GM19468 (cell line): ENCODE data around the gene KRT33A.
"Not testable (repeated sequence)": the region's sequence is repeated elsewhere in the genome, so short reads cannot be mapped to it uniquely, and the experiment has no call there.

ENCODE experiments used
- ATAC-seq: cut with Tn5 transposase; IDR thresholded peaks from one replicate; pipeline ENCODE4 v1.9.1; 2021; ENCODE audit warnings: mild to moderate bottlenecking, moderate library complexity, moderate number of reproducible peaks; ENCODE audit not compliant: unreplicated experiment; ENCODE audit errors: extremely low read depth

KRT33A gene

DNA sequence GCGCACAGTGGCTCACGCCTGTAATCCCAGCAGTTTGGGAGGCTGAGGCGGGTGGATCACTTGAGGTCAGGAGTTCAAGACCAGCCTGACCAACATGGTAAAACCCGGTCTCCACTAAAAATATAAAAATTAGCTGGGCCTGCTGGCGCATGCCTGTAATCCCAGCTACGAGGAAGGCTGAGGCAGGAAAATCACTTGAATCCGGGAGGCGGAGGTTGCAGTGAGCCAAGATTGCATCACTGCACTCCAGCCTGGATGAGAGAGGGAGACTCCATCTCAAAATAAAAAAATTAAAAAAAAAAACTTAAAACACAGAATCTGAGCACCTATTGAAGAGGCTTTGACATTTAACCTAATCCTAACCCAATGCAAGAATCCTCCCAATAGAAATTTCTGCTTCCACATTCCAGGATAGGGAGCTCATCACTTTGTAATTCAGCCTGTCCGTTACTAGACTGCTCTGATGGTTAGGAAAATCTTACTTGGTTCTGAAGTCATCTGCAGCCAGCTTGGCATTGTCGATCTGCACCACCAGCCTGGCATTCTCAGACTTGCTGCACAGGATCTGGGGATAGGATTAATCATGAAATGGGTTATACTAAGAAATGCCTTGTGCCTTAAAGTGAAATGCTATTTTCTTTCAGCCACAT, 16.9 kb upstream of the KRT33A start:
- ATAC-seq: no peak

- no peak for ATAC-seq
Observed at GRCh38 chr17:41366070-41366469, 15.4 kb upstream of the KRT33A start.

DNA sequence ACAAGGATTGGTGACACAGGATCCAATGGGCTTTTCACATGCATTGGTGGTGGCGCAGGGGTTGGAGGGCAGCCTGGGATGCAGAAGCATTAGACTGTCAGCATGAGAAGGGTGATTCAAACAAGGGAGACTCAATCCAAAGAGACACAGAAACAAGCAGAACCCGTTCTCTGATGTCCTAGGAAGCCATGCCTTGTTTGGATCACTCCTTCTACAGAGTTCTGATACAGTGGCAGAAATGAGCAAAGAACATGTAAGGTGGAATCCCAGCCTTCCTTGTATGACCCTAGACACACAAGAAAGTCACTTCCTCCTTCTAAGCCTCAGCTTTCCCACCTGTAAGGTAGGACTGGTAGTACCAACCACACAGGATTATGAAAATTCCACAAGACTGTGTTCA, 13.3 kb upstream of the KRT33A start:
- no peak for ATAC-seq

DNA sequence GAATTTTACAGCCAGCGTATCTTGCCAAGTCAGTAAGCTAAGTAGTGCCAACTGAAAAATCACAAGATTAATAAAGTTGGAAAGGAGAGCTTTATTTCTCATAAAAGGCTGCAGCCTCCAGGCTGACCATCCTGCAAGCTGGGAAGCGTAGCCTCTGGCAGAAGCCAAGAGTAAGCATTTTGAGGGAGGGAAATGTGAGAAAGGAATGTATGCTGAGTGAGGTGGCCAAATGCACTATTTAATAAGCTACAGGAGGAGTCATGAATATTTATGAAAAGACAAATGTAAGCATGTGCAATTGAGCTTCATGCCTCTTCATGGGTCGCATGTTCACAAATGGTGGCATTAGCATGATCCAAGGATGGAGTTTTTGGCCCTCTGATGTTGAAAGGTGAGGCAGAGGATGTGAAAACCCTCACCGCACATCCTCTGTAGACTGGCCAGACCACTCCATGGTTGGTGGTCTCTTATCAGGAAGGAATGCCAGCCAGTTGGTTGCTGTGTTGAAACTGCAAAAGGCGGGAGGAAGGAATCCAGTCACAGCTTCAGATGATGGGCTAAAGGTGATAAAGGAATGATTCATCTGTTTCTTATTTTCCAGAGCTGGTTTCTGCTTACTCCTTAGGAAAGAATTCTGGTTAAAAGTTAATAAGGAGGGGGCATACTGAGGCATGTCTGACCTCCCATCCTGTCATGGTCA, 9.8 kb upstream of the KRT33A start:
- ATAC-seq: no peak

- no peak for ATAC-seq
Observed at GRCh38 chr17:41354536-41354935, 3.9 kb upstream of the KRT33A start.

DNA sequence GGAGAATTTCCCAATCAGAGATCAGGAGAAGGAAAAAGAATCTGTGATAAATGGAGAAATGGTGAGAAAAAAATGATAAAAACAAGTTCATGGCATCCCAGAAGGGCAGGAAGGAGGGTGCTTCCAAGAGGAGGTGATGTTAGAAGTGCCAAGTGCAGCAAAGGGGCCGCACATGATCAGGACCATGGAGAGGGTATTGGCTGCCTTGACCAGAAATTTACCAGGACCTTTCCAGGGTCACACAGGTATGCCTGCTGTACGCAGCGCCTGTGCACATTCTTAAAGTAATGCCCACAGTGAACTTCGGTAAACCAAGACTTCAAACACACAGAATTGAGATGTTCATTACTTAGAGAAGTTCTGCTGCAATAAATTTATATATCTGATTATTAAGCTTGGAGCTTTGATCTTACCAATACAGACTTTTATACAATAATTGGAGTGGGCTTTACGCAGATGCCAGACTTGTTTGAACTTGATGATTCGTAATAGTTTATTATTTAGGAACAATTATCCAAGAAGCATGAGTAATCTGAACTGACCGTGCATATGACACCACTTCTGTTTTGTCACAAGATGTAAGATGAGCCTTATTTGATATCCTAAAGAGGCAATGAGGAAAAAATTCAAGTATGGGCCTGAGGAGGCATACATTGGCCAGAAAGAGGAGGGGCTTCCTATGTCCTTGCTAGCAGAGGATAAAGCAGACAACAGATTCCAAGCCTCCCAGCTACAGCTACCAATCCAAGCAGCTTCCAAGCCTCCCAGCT, 2.2 kb upstream of the KRT33A start:
- no peak for ATAC-seq

DNA sequence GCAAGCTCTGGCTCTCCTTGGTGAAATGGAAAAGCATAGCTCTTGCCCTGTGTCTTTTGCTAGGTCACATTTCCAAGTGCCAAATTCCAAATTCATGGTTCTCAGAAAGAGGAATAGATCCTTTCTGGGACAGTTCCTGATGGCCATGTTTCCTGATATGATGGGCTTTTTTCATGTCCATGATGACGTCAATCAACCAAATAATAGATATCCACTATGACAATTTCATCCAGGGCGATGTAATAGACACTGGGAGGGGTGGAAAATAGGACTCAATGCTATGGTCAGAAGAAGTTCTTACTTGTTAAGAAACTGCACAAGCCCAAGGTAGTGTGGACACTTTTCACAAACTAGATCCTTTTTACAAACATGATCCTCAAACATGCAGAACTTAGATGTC, 549 bp upstream of the KRT33A start:
- ATAC-seq: no peak

DNA sequence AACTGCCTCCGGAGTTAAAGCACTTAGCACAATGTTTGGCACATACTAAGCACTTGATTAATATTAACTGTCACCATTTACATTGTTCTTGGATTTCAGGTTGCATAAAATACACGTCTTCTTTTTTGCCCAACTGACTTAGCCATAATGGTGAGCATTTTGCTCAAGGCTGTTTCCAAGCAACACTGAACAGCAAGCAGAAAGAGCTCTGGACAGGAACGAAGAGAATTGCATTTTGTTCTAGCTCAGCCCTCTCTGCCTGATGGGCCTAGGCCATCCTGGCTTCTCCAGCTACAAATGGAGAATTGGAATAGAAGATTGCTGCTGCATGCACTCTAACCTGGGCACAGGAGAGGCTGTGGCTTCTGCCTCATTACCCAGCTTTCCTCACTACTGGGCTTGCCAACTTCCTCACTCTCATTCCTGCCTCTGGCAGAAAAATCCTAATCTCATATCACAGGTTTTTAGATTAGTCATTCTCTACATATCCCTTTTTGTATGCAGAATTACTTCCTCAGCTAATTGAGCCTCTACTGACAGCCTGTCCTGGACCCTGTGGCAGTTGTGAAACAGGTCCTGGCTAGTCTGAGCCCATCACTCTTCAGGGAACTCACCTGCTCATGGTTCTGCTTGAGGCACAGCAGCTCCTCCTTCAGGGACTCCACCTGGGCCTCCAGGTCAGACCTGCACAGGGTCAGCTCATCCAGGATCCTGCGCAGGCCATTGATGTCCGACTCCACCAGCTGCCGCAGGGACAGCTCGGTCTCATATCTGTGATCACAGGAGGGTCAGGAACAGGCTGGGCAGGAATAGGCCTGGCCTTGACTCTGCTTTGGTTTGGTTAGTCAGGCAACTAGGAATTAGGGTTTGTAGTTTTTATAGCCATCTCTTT, 2.5 kb downstream of the KRT33A start:
- ATAC-seq: no peak

GRCh38 chr17:41346421-41346820, 4.2 kb downstream of the KRT33A start:
- not testable (repeated sequence) for ATAC-seq

GRCh38 chr17:41345992-41346391, 4.6 kb downstream of the KRT33A start:
- no peak for ATAC-seq

DNA sequence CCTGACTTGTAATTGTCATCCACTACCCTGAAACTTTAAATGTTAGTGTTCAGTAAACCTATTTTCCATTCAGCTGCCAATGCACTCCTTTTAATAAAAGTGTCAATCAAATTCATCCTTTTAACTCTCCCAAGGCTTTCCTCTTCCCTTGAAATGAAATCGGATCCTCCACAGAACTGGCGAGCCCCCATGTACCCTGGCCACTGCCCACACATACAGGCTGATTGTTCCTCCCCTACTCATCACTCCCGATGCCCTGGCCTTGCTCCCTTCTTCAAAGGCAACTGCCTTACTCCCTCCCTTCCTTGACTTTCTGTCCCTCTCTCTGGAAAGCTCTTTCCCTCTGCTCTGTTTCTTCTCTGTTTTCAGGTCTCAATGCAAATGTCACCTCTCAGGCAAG, 7.6 kb downstream of the KRT33A start:
- ATAC-seq: no peak

- ATAC-seq: peak; percentile 19
Observed at GRCh38 chr17:41340934-41341861, 9.4 kb downstream of the KRT33A start.

DNA sequence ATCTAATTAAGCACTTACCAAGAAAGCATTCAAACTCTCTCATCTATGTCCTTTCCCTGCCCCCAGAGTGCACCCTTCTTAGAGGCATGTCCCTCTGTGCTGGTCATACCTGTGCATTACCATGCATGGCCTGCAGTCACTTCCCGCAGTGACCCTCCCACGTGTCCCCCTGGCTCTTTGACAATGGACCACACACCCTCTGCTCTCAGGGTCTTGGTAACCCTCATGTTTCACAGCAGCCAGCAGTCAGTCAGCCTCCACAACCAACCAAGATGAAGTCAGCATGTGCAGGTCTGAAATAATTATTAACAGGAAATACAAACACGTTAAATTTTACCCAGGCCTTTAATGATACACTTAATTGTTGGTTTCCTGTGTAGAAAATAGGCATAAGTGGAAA, 10.1 kb downstream of the KRT33A start:
- ATAC-seq: no peak

DNA sequence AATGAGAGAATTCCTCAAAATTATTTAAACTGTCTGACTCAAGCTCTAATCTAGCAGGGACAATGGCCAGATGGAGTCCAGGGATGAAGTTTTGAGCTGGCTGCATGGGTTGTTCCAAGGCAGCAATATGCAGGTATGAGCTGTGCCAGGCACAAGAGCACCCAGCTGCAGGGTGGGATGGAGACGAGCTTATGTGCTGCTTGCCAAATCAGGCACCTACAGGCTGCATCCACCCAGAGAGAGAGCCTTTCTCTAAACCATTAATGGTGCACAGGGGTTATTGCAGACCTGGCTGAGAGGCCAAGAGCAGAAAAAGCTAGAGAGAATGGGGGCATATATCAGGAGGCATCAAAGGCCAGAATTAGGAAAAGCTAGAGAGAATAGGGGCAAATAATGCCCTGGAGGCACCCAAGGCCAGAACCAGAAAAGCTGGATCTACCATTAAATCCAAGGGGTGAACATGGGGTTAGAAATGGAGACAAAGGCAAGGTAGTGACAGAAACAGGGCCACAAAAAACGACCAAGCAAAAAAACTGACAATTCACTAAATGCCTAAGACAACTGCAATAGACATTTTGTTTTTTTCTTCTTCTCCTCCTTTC, 11.0 kb downstream of the KRT33A start:
- no peak for ATAC-seq

DNA sequence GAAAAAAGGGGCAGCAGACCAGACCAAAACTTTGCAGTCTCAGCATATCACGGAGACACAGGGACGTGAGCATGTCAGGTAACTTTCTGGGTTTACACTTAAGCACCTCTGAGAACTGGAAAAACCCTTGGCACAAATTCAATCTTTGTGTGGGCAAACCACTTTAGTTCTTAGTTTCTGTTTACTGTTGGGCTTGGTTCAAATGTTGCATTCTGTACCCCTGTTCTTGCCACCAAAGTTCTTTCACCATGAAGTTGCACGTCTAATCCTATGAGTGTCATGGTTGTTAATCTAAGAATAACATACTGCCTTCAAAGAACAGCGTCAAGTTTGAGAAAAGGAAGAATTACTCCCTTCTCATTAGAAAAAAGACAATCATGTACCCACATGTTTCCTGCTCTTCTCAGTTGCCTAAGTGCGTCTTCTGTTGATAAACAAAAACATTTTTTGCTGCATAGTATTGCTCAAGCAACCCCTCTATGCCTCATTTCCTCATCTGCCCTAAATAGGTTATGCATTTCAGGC, 11.6 kb downstream of the KRT33A start:
- ATAC-seq: no peak

GRCh38 chr17:41335747-41336146, 14.9 kb downstream of the KRT33A start:
- ATAC-seq: no peak

- no peak for ATAC-seq
Observed at GRCh38 chr17:41334385-41335305, 16.0 kb downstream of the KRT33A start.

DNA sequence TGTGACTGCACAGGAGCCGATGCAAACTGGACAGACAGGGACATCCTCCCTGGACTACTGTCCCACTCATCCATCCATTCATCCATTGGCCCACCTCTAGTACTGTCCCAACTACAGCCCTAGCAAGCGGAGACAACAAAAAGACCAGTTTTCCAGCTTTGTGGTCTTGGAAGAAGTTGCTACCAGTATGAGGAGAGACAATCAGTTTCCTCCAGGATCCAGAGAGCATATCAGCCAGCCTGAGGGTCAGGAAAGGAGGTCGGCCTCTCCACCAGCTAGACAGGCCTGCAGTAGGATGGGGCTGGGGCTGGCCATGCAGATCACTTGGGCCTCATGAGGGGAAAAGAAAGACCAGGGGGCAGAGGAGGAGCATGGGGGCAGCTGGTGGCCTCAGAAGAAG, 16.8 kb downstream of the KRT33A start:
- ATAC-seq: no peak
